ENCODE data around the gene ZNF343. TPM values are rescaled to one million over a fixed set of nuclear protein-coding genes. Genes with fewer than 3 reads are reported as not detected.

The ZNF343 gene
- total RNA-seq, 1 experiment from 2014 or later = 3.4 TPM

DNA sequence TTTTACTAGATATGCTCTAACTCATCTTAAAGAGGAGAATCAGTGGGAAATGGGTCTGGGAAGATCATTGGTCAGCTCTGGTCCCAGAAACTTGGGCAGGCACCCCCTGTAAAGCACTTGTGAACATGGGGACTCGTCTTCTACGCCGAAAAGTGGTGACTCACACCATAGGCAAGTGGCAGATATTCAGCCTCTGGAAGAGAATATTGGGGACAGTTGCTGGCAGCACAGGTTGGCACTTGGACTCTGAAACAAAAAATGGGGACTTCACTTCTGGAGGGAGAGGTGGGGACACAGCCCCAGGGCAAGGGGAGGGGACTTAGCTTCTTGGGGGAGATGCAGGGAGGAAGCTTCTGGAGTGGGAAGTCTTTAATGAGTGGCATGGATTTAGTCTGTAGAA is 11.9 kb upstream of the ZNF343 start:
- Histone ChIP-seq H3K4me2 (ENCODE audit: insufficient read depth, insufficient read length, low read length) (no peak overlapping the region), H3K18ac (ENCODE audit: insufficient read length, low read depth, low read length) (no peak overlapping the region), H3K23ac (ENCODE audit: insufficient read length, low read depth, low read length) (no peak overlapping the region), H3K4me1 (ENCODE audit: insufficient read depth, low read length) (no peaks in the 10 kb centered on the region), H4K8ac (replicated peaks; ENCODE audit: insufficient read length, low read depth, low read length) (no peak overlapping the region), H3K14ac (ENCODE audit: insufficient read depth, low read length) (no peak overlapping the region), H2BK5ac (ENCODE audit: insufficient read length, low read length) (no peak overlapping the region), H3T11ph (ENCODE audit: low read length) (no peak overlapping the region), H3K9me3 (ENCODE audit: control insufficient read depth, low read depth, low read length) (no peaks in the 10 kb centered on the region), H2AFZ (ENCODE audit: low read length) (no peak overlapping the region), H3K9ac (ENCODE audit: extremely low read depth, insufficient read length, low read length) (no peak overlapping the region), H3K27me3 (ENCODE audit: insufficient read depth, low read length) (peaks cover 34% of the 10 kb centered on the region; the same call in 1 of the 2 replicates), H4K91ac (ENCODE audit: insufficient read length, low read depth, low read length) (no peak overlapping the region), H3K56ac (ENCODE audit: insufficient read length, low read depth, low read length) (no peak overlapping the region), H2BK12ac (ENCODE audit: insufficient read length, low read depth, low read length) (no peak overlapping the region), H4K5ac (ENCODE audit: insufficient read length, low read depth, low read length) (no peak overlapping the region), H3K4ac (ENCODE audit: low read depth, low read length) (no peak overlapping the region), H2BK15ac (ENCODE audit: low read depth, low read length) (no peak overlapping the region), H3K79me2 (ENCODE audit: insufficient read depth, low read length) (no peaks in the 10 kb centered on the region), H3K27ac (ENCODE audit: insufficient read length, low read depth, low read length) (no peak overlapping the region), H4K20me1 (ENCODE audit: control insufficient read depth, insufficient read depth, insufficient read length) (no peaks in the 10 kb centered on the region), H2BK120ac (ENCODE audit: low read depth, low read length, poor library complexity, severe bottlenecking) (no peak overlapping the region), H3K23me2 (ENCODE audit: insufficient read length, low read depth, low read length, poor library complexity, severe bottlenecking) (peaks cover 6% of the 10 kb centered on the region), H3K79me1 (ENCODE audit: insufficient read depth, low read depth, low read length, poor library complexity, severe bottlenecking) (no peaks in the 10 kb centered on the region), H2BK20ac (ENCODE audit: low read depth, low read length, poor library complexity, severe bottlenecking) (no peak overlapping the region), H2AK5ac (ENCODE audit: insufficient read length, low read length) (no peak overlapping the region)
- Mint-ChIP-seq H3K4me1 (peaks cover 3% of the 10 kb centered on the region in 2 experiments), H3K4me3 (no peak overlapping the region), H3K36me3 (ENCODE audit: insufficient read depth in 1 of 3, low read depth in 3 of 3) (no peaks in the 10 kb centered on the region; a peak in 1 of 7 replicates), H3K27me3 (ENCODE audit: low read depth) (peaks cover 81% of the 10 kb centered on the region), H3K27ac (no peak overlapping the region), H3K9me3 (no peaks in the 10 kb centered on the region; a peak in 1 of 5 replicates)
- no peak for DNase-seq
- no CpG with 5 or more reads among the region's 3 CpGs for WGBS (ENCODE audit: extremely low coverage, insufficient read length, low lambda C conversion rate)
- TF ChIP-seq, protein P1, sequence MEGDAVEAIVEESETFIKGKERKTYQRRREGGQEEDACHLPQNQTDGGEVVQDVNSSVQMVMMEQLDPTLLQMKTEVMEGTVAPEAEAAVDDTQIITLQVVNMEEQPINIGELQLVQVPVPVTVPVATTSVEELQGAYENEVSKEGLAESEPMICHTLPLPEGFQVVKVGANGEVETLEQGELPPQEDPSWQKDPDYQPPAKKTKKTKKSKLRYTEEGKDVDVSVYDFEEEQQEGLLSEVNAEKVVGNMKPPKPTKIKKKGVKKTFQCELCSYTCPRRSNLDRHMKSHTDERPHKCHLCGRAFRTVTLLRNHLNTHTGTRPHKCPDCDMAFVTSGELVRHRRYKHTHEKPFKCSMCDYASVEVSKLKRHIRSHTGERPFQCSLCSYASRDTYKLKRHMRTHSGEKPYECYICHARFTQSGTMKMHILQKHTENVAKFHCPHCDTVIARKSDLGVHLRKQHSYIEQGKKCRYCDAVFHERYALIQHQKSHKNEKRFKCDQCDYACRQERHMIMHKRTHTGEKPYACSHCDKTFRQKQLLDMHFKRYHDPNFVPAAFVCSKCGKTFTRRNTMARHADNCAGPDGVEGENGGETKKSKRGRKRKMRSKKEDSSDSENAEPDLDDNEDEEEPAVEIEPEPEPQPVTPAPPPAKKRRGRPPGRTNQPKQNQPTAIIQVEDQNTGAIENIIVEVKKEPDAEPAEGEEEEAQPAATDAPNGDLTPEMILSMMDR (conservative IDR thresholded peaks at IDR 0.05) = no peak
